Ovary (tissue), 9 donors: ENCODE data around the gene BIVM. TPM values are rescaled to one million over a fixed set of nuclear protein-coding genes. Genes with fewer than 3 reads are reported as not detected.
"Not testable (repeated sequence)": the region's sequence is repeated elsewhere in the genome, so short reads cannot be mapped to it uniquely, and the experiment has no call there.

ENCODE experiments used
- DNase-seq, 5 donors: peaks; one replicate each; pipeline ENCODE4 v3.0.0-alpha.2; 2019 to 2020
- H3K27ac ChIP-seq, 2 donors: fragments of 200-600 bp; one replicate each; pipeline versions ENCODE4 v1.5.1 to v1.8.0; 2019 to 2022
- H3K27me3 ChIP-seq: fragments of 200-600 bp; one replicate; pipeline ENCODE4 v1.8.0; 2022
- H3K36me3 ChIP-seq: fragments of 200-600 bp; sonication (generic); one replicate; pipeline ENCODE4 v1.5.1; 2019
- H3K4me1 ChIP-seq: one replicate; pipeline ENCODE4 v1.8.1; 2013; ENCODE audit warnings: mild to moderate bottlenecking, moderate library complexity; ENCODE audit not compliant: insufficient read depth
- H3K4me3 ChIP-seq: fragments of 200-600 bp; sonication (generic); one replicate; pipeline ENCODE4 v1.5.1; 2017
- H3K9me3 ChIP-seq, 2 donors: fragments of 200-600 bp in 1 of 2; sonication (generic) in 1 of 2; one replicate each; pipeline versions ENCODE4 v1.5.1 to v1.8.1; 2013 to 2019; ENCODE audit warnings: mild to moderate bottlenecking in 1 of 2, moderate library complexity in 1 of 2
- CTCF ChIP-seq, 3 donors: fragments of 450-650 bp in 2 of 3; fragments of 200-600 bp in 1 of 3; IDR thresholded peaks; one replicate each; pipeline versions ENCODE4 v1.5.1 to v1.8.0; 2016 to 2022; ENCODE audit warnings: antibody characterized with exemption in 3 of 3, mild to moderate bottlenecking in 1 of 3
- EP300 ChIP-seq: sonication (generic); formaldehyde crosslinking; IDR thresholded peaks from one replicate; pipeline ENCODE4 v1.6.1; 2017; ENCODE audit warnings: antibody characterized with exemption
- POLR2A ChIP-seq: fragments of 450-650 bp; IDR thresholded peaks from one replicate; pipeline ENCODE4 v1.6.1; 2017; ENCODE audit warnings: antibody characterized with exemption, mild to moderate bottlenecking, moderate library complexity
- WGBS, 3 donors: extraction: QIAGEN DNeasy Blood & Tissue Kit in 1 of 3; methylation state at CpG; one replicate each; pipeline versions ENCODE4 v1.1.5 to v1.1.7; 2013 to 2017; 5-methylcytosine and 5-hydroxymethylcytosine counted together
- intact Hi-C, 4 donors: fragments of 100-400 bp; cut with DNase I; formaldehyde crosslinking; loops; one replicate each; pipeline versions ENCODE4 v1.11.0 to v1.15.1; 2022 to 2023
- polyA plus RNA-seq, 2 donors: library from polyadenylated mRNA; stranded (reverse); fragments of 200-250 nt in 1 of 2; fragments of 350-450 nt in 1 of 2; fragmentation: Illumina TruSeq in 1 of 2; extraction: RNeasy Lipid Tissue Mini Kit (QIAGEN cat#74804) in 1 of 2; gene quantifications; one replicate each; pipeline ENCODE4 v1.2.3, GENCODE V29; 2013 to 2014
- total RNA-seq, 7 donors: library from RNA; depleted of rRNA in 2 of 7; stranded (reverse); fragments of >200 nt in 2 of 7; fragmentation: NEBNext Ultra II Directional in 3 of 7; extraction: Animal tissue kit (Norgen Biotek cat#: 25700) in 3 of 7; gene quantifications; one replicate each; pipeline versions ENCODE4 v1.1.0 to v1.2.4, GENCODE V29; 2016 to 2023
- donor health status: DM: no; HTN: no; CAD: no; lungs with moderate emphysema.
- donor health status: DM: no; HTN: no; CAD: no.
- donor health status: Bipolar disorder and iron deficiency.
- donor health status: DM: yes; HTN: yes; CAD: no.
- donor health status: DM: no; HTN: no; CAD: no.
- donor health status: DM: yes; HTN: yes; CAD: no.

BIVM gene
- total and polyA plus RNA-seq, 9 donors = 10.4 to 25.0 (median 21.3) TPM

- intact Hi-C loops = no loop called here
- TF ChIP-seq EP300 (no peak), CTCF (IDR thresholded peaks at IDR 0.05) (no peak), POLR2A (no peak)
- no peak overlapping the region for H3K27ac ChIP-seq
- DNase-seq = no peak
- 79 to 86% (median 83%) methylated on average over 3 of the region's 3 CpGs for WGBS, 3 donors
- H3K4me1 ChIP-seq = peaks cover 4% of the 10 kb centered on the region
- H3K9me3 ChIP-seq = no peaks in the 10 kb centered on the region
- no peaks in the 10 kb centered on the region for H3K36me3 ChIP-seq
- H3K4me3 ChIP-seq = no peak overlapping the region
- H3K27me3 ChIP-seq = no peaks in the 10 kb centered on the region
Observed at GRCh38 chr13:102777736-102778135, 21.2 kb upstream of the BIVM start.

GRCh38 chr13:102779436-102780159, 19.3 kb upstream of the BIVM start:
- H3K27me3 ChIP-seq = no peaks in the 10 kb centered on the region
- H3K36me3 ChIP-seq = no peaks in the 10 kb centered on the region
- no peaks in the 10 kb centered on the region for H3K9me3 ChIP-seq
- no peak for TF ChIP-seq CTCF (IDR thresholded peaks at IDR 0.05)
- no peak for TF ChIP-seq POLR2A
- no peak for TF ChIP-seq EP300
- no peak for DNase-seq
- H3K4me1 ChIP-seq = no peaks in the 10 kb centered on the region
- 82 to 84% (median 82%) methylated on average over 5 of the region's 5 CpGs for WGBS, 3 donors
- H3K4me3 ChIP-seq = no peak overlapping the region
- H3K27ac ChIP-seq = no peak overlapping the region
- intact Hi-C loops = no loop called here

GRCh38 chr13:102780656-102781055, 18.3 kb upstream of the BIVM start:
- intact Hi-C loops, H3K27ac ChIP-seq, H3K36me3 ChIP-seq, H3K27me3 ChIP-seq, H3K4me3 ChIP-seq, DNase-seq, H3K9me3 ChIP-seq, H3K4me1 ChIP-seq: not testable (repeated sequence)
- 79 to 84% (median 82%) methylated on average over 4 of the region's 4 CpGs for WGBS, 3 donors

GRCh38 chr13:102781591-102781990, 17.3 kb upstream of the BIVM start:
- WGBS, 3 donors = 95 to 100% (median 96%) methylated on average over 1 of the region's 1 CpG

More at GRCh38 chr13:102781591-102781990, 17.3 kb upstream of the BIVM start:
- Histone ChIP-seq H3K36me3 (no peaks in the 10 kb centered on the region), H3K4me1 (no peaks in the 10 kb centered on the region), H3K9me3 (no peaks in the 10 kb centered on the region), H3K4me3 (no peak overlapping the region), H3K27me3 (no peaks in the 10 kb centered on the region), H3K27ac (no peak overlapping the region)
- intact Hi-C loops = no loop called here
- no peak for TF ChIP-seq CTCF (IDR thresholded peaks at IDR 0.05)
- no peak for TF ChIP-seq POLR2A
- no peak for TF ChIP-seq EP300
- DNase-seq = no peak
